HEK293T (cell line): Measurements from ENCODE around the gene MEF2C.

Experiments used
- CTCF ChIA-PET: fragments of 350-600 bp; formaldehyde crosslinking; extraction: SDS; loops from one replicate; lab custom pipeline; 2021; ENCODE audit warnings: antibody characterized with exemption, inconsistent platforms; lab: Yijun Ruan, JAX
- POLR2A ChIA-PET: fragments of 350-600 bp; formaldehyde crosslinking; extraction: SDS; loops from one replicate; lab custom pipeline; 2020; ENCODE audit warnings: antibody characterized with exemption, inconsistent platforms; lab: Yijun Ruan, JAX
- DNase-seq: peaks from one replicate; pipeline ENCODE4 v3.0.0; 2012; ENCODE audit warnings: mixed read lengths; ENCODE audit errors: extremely low spot score
- ARNT ChIP-seq: fragments of 450-650 bp; IDR thresholded peaks from 2 replicates; pipeline ENCODE4 v1.6.1; 2017; ENCODE audit warnings: mild to moderate bottlenecking
- BHLHE40 ChIP-seq: fragments of 450-650 bp; IDR thresholded peaks from 2 replicates; pipeline ENCODE4 v1.6.1; 2016; ENCODE audit warnings: mild to moderate bottlenecking, moderate library complexity, borderline replicate concordance
- CTBP1 ChIP-seq: fragments of 450-650 bp; IDR thresholded peaks from 2 replicates; pipeline ENCODE4 v1.6.1; 2016; ENCODE audit warnings: borderline replicate concordance
- ELF4 ChIP-seq: fragments of 450-650 bp; IDR thresholded peaks from 2 replicates; pipeline ENCODE4 v1.6.1; 2017; ENCODE audit warnings: antibody characterized with exemption
- FOXA1 ChIP-seq: fragments of 450-650 bp; IDR thresholded peaks from 2 replicates; pipeline ENCODE4 v1.6.1; 2016; ENCODE audit warnings: mild to moderate bottlenecking
- FOXK2 ChIP-seq: fragments of 450-650 bp; IDR thresholded peaks from 2 replicates; pipeline ENCODE4 v1.6.1; 2016; ENCODE audit warnings: mild to moderate bottlenecking
- FOXM1 ChIP-seq: fragments of 450-650 bp; IDR thresholded peaks from 2 replicates; pipeline ENCODE4 v1.6.1; 2017; ENCODE audit warnings: mild to moderate bottlenecking, borderline replicate concordance
- HDGF ChIP-seq: fragments of 450-650 bp; IDR thresholded peaks from 2 replicates; pipeline ENCODE4 v1.6.1; 2017; ENCODE audit warnings: antibody characterized with exemption, borderline replicate concordance
- L3MBTL2 ChIP-seq: fragments of 450-650 bp; conservative IDR thresholded peaks from 2 replicates; pipeline ENCODE4 v1.6.1; 2016; ENCODE audit warnings: mild to moderate bottlenecking
- LEF1 ChIP-seq: fragments of 450-650 bp; IDR thresholded peaks from 2 replicates; pipeline ENCODE4 v1.6.1; 2017; ENCODE audit warnings: mild to moderate bottlenecking, borderline replicate concordance
- NFRKB ChIP-seq: fragments of 450-650 bp; IDR thresholded peaks from 2 replicates; pipeline ENCODE4 v1.6.1; 2016; ENCODE audit warnings: mild to moderate bottlenecking, moderate library complexity
- SP1 ChIP-seq: fragments of 450-650 bp; IDR thresholded peaks from 2 replicates; pipeline ENCODE4 v1.6.1; 2017
- SUZ12 ChIP-seq: fragments of 450-650 bp; IDR thresholded peaks from 2 replicates; pipeline ENCODE4 v1.6.1; 2016; ENCODE audit warnings: mild to moderate bottlenecking
- TARDBP ChIP-seq: fragments of 450-650 bp; IDR thresholded peaks from 2 replicates; pipeline ENCODE4 v1.6.1; 2016
- ZNF384 ChIP-seq: fragments of 450-650 bp; IDR thresholded peaks from 2 replicates; pipeline ENCODE4 v1.6.1; 2016
- TF ChIP-seq, protein P1 (sequence below): fragments of 450-650 bp; IDR thresholded peaks from 2 replicates; pipeline ENCODE4 v1.6.1; 2016

Gene MEF2C

DNA sequence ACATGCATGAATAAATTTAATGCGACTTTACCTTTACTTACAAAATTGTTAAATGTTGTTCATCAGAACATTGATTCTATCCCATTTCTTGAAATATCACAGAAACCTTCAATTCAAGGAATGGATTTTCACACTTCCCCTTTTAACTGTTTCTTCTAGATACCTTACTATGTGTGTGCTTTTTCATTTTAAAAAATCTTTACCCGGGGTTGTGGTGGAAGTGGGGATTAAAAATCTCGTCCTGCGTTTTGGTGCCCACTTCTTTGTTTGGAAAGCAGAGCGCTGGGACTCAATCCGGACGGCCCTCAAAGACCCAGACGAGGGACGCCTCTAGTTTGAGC is 5.8 kb upstream of the MEF2C start:
- POLR2A ChIA-PET = no interaction called here
- CTCF ChIA-PET = no interaction called here

DNA sequence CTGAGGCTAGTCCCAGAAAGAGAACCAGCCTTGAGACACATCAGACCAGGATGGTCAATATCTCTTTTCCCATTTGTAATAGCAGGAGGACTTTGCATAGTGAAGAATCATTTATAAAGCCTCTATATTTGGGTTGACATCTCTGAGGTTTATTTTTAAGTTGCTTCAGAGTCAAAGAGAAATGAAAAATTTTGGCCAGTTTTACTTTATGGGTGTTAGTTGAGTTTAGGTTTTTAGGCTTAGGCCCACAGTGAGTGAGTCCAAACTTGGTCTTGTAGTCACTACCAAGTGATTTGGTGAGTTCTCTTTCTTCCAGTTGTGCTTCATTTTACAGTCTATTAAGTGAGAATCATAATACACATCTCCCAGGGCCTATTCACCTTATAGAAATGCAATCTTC is 5.3 kb upstream of the MEF2C start:
- CTCF ChIA-PET = no interaction called here
- POLR2A ChIA-PET = no interaction called here
- no peak for TF ChIP-seq FOXK2
- no peak for TF ChIP-seq CTBP1
- no peak for TF ChIP-seq NFRKB
- TF ChIP-seq FOXM1 = no peak
- no peak for TF ChIP-seq L3MBTL2
- no peak for TF ChIP-seq BHLHE40
- no peak for TF ChIP-seq ARNT
- TF ChIP-seq FOXA1 = no peak
- no peak for TF ChIP-seq ELF4
- no peak for TF ChIP-seq SUZ12
- no peak for DNase-seq

More for the DNA sequence above, 5.8 kb upstream of the MEF2C start:
- no peak for DNase-seq
- no peak for TF ChIP-seq L3MBTL2

DNA sequence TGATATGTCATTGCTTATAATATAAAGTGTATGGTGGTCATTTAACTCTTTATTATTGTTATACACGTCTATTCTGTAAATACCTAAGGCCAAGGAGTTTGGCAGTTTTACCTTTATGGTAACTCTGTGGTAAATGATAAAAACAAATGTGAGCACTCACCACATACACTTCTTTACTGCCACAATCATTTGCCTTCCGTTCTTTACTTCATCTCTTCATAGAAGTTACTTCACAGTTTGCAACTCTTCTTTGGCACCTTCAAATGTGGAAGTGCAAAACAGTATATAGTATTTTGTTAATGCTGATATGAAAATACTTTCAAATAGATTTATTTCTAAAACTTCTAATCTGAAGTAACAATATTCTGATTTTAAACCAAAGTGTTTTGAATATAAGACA is 4.4 kb upstream of the MEF2C start:
- ChIA-PET CTCF (interaction anchor here (0.8 kb wide), 1 partner anchor 51 kb away, joined by 3 read pairs; no protein-coding TSS in a partner anchor), POLR2A (no interaction called here)
- no peak for DNase-seq
- TF ChIP-seq BHLHE40 (no peak), FOXM1 (no peak), NFRKB (no peak), LEF1 (no peak), FOXA1 (no peak), ZNF384 (no peak), L3MBTL2 (no peak), CTBP1 (no peak), HDGF (no peak), TARDBP (no peak), ELF4 (no peak)
- TF ChIP-seq, protein P1, sequence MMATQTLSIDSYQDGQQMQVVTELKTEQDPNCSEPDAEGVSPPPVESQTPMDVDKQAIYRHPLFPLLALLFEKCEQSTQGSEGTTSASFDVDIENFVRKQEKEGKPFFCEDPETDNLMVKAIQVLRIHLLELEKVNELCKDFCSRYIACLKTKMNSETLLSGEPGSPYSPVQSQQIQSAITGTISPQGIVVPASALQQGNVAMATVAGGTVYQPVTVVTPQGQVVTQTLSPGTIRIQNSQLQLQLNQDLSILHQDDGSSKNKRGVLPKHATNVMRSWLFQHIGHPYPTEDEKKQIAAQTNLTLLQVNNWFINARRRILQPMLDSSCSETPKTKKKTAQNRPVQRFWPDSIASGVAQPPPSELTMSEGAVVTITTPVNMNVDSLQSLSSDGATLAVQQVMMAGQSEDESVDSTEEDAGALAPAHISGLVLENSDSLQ = no peak

DNA sequence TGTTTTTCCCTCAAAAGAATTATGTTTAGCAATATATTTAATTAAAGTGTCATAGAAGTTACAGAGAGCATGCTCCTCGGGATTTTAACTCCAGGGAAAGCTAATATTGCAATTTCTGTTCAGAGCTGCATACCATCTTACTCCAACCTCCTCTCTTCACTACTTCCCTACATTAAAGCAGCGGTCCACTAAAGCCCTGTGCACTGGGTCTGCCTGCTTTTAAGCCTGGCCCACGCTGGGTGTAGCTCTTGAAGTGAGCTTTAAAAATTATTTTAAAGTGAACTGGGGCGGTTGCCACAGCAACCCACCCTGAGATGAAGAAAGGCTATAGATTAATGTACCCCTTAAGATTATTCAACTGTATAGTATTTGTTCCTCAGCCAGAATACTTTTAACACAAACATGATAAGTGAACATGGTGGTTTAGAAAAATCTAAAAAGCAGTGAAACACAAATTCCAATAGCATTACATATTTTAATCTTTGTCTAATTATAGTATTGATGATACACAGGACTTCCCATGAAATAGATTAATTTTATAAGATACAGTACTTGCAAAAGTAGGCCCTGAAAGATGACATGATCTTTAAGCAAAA is 3.9 kb upstream of the MEF2C start:
- CTCF ChIA-PET = interaction anchor here (0.8 kb wide), 1 partner anchor 50 kb away, joined by 3 read pairs; no protein-coding TSS in a partner anchor
- POLR2A ChIA-PET = no interaction called here
- no peak for DNase-seq
- TF ChIP-seq BHLHE40 = no peak
- TF ChIP-seq NFRKB = no peak
- TF ChIP-seq, protein P1 = no peak
- TF ChIP-seq FOXA1 = no peak
- TF ChIP-seq ELF4 = no peak
- TF ChIP-seq ZNF384 = no peak
- TF ChIP-seq SUZ12 = no peak
- no peak for TF ChIP-seq L3MBTL2
- TF ChIP-seq ARNT = no peak
- TF ChIP-seq TARDBP = no peak
- TF ChIP-seq SP1 = no peak
- TF ChIP-seq FOXK2 = no peak
- no peak for TF ChIP-seq HDGF
- TF ChIP-seq LEF1 = no peak
- no peak for TF ChIP-seq CTBP1
- TF ChIP-seq FOXM1 = no peak

DNA sequence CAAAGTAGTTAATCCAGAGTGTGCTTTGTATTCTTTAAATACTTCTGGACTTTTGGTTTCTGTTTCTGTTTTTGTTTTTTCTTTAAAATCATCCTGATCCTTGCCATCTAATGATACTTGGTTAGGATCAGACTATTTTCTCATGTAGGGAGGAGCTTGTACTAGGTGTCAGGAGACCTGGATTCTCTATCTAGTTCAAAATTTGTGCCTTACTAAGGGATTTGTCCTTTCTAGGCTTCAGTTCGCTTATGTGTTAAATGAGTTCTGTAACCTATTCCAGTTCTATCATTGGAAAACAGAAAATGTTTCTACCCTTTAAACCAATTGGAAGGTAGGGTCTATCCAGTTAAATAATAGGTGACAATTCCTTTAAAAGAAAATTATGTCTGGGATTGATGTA is 3.3 kb upstream of the MEF2C start:
- ChIA-PET POLR2A (no interaction called here), CTCF (interaction anchor here (0.8 kb wide), 1 partner anchor 49 kb away, joined by 3 read pairs; no protein-coding TSS in a partner anchor)
- DNase-seq = no peak
- TF ChIP-seq L3MBTL2 (no peak), FOXK2 (no peak), ZNF384 (no peak), ARNT (no peak)

DNA sequence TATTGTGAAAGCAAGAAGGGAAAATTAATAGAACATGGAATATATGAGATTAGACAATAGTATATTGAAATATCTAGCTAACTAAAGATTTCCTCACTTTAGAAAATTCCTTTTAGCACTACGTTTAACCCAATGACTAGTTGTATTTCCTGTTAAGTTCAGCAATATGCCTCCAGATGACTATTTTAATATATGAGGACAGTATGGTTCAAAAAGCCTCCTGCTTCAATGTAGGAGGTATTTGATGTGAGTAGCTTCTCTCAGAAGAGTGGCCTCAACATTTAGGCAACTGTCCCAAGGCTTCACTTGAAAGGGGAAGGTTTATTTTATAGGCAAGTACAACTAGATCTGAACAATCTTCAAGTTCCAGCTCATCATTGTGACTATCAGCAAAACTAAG is 2.0 kb upstream of the MEF2C start:
- POLR2A ChIA-PET = interaction anchor here (0.8 to 1.2 kb wide), 2 partner anchors 9 to 99 kb away, joined by 3 read pairs; no protein-coding TSS in a partner anchor
- CTCF ChIA-PET = interaction anchor here (1.4 kb wide), 1 partner anchor 155 kb away, joined by 6 read pairs; no protein-coding TSS in a partner anchor
- DNase-seq = no peak
- TF ChIP-seq BHLHE40 (no peak), SUZ12 (no peak), HDGF (no peak), ELF4 (no peak), NFRKB (no peak), ARNT (no peak), CTBP1 (no peak), SP1 (no peak), FOXA1 (no peak), ZNF384 (no peak), LEF1 (no peak), TARDBP (no peak)
- TF ChIP-seq, protein P1 = no peak

DNA sequence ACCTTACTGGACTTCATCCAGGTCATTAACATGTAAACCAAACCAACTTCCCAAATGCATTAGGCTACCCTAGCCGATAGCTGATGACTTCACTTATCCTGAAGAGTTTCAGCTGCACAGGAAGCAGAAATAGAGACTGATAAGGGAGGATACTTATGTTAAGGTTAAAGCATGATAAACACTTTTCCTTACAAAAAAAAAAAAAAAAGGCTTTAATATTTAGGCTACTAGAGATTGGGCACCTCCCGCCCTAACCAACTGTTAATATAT is 1.6 kb upstream of the MEF2C start:
- DNase-seq = no peak
- ChIA-PET CTCF (interaction anchor here (1.4 kb wide), 1 partner anchor 155 kb away, joined by 6 read pairs; no protein-coding TSS in a partner anchor), POLR2A (interaction anchor here (0.8 to 1.6 kb wide), 3 partner anchors 9 to 154 kb away, joined by 3 to 7 read pairs (median 3); no protein-coding TSS in a partner anchor)
- TF ChIP-seq SP1 = no peak
- no peak for TF ChIP-seq HDGF
